Heart left ventricle (tissue), 13 donors: Measurements from ENCODE around the gene PIP5KL1.

Experiments
- POLR2A ChIP-seq, 2 donors: fragments of 450-650 bp; IDR thresholded peaks; one replicate each; pipeline ENCODE4 v1.6.1; 2017; ENCODE audit warnings: antibody characterized with exemption in 2 of 2, mild to moderate bottlenecking in 2 of 2, moderate library complexity in 2 of 2
- TF ChIP-seq, protein P1 (sequence below), 12 donors: fragments of 200-600 bp; sonication (generic) in 4 of 12; IDR thresholded peaks; one replicate each; pipeline versions ENCODE4 v1.5.0 to v1.8.0; 2018 to 2022; ENCODE audit warnings: antibody characterized with exemption in 12 of 12, mild to moderate bottlenecking in 5 of 12
- donor health status: ischemic (EF 13 %, LVEDD 7.1; RV severe dilation, severe dysfunction).
- donor health status: DM: no; HTN: yes; CAD: no.
- donor health status: DM: no; HTN: no; CAD: no.
- donor health status: ischemic (EF 25% LVEDD 6.9; RV normal size, moderate dysfunction).
- donor health status: ischemic (EF 25% LVEDD 5.7; RV mildly dilated, moderate dysfunction).
- donor health status: ischemic (EF 35%, LVEDD 5.7; RV mildly dilated, moderate dysfunction).
- donor health status: nonischemic (EF 11% LVEDD 7.7; RV severe dilation, severe dysfunction).
- donor health status: DM: yes; HTN: yes; CAD: no.
- donor health status: PGD.
- donor health status: ischemic (EF 29% LVEDD 5.4; RV normal size, mild dysfunction).
- donor health status: nonischemic (EF 23%, LVEDD 6.1; RV moderate dilation, normal function).

DNA sequence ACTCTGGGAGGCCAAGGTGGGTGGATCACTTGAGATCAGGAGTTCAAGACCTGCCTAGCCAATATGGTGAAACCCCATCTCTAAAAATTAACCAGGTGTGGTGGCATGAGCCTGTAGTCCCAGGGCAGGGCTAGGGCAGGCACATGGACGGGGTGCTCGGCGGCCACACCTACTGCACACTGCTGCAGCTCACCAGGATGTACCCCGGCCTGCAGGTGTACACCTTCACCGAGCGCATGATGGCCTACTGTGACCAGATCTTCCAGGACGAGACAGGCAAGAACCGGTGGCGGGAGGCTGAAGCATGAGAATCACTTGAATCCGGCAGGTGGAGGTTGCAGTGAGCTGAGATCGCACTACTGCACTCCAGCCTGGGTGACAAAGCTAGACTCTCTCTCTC lies 16.9 kb downstream of the PIP5KL1 start:
- TF ChIP-seq, protein P1, sequence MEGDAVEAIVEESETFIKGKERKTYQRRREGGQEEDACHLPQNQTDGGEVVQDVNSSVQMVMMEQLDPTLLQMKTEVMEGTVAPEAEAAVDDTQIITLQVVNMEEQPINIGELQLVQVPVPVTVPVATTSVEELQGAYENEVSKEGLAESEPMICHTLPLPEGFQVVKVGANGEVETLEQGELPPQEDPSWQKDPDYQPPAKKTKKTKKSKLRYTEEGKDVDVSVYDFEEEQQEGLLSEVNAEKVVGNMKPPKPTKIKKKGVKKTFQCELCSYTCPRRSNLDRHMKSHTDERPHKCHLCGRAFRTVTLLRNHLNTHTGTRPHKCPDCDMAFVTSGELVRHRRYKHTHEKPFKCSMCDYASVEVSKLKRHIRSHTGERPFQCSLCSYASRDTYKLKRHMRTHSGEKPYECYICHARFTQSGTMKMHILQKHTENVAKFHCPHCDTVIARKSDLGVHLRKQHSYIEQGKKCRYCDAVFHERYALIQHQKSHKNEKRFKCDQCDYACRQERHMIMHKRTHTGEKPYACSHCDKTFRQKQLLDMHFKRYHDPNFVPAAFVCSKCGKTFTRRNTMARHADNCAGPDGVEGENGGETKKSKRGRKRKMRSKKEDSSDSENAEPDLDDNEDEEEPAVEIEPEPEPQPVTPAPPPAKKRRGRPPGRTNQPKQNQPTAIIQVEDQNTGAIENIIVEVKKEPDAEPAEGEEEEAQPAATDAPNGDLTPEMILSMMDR (IDR thresholded peaks at IDR 0.05) = no peak
- no peak for TF ChIP-seq POLR2A (IDR thresholded peaks at IDR 0.05)
